Progenitor cell of endocrine pancreas (in vitro differentiated cells): ENCODE data around the gene YPEL2. TPM values are rescaled to one million over a fixed set of nuclear protein-coding genes. Genes with fewer than 3 reads are reported as not detected.

Experiments used
- DNase-seq: peaks from one replicate; pipeline ENCODE4 v3.0.0; 2021; ENCODE audit warnings: low spot score; ENCODE audit not compliant: unreplicated experiment
- H3K27ac Mint-ChIP-seq: 2 replicates; pipeline ENCODE4 v1.8.0; 2021; ENCODE audit warnings: mild to moderate bottlenecking, moderate library complexity, mixed read lengths
- H3K27me3 Mint-ChIP-seq: 2 replicates; pipeline ENCODE4 v1.8.0; 2021; ENCODE audit warnings: mixed read lengths
- H3K36me3 Mint-ChIP-seq: 2 replicates; pipeline ENCODE4 v1.8.0; 2022; ENCODE audit warnings: mixed read lengths; ENCODE audit not compliant: insufficient read depth
- H3K4me1 Mint-ChIP-seq: 2 replicates; pipeline ENCODE4 v1.8.0; 2021; ENCODE audit warnings: low read depth, mixed read lengths
- H3K4me3 Mint-ChIP-seq: 2 replicates; pipeline ENCODE4 v1.8.0; 2021; ENCODE audit warnings: low read depth, mild to moderate bottlenecking, moderate library complexity, mixed read lengths
- H3K9me3 Mint-ChIP-seq: 2 replicates; pipeline ENCODE4 v1.8.0; 2021; ENCODE audit warnings: low read depth, mixed read lengths
- total RNA-seq: library from RNA; stranded (reverse); gene quantifications from 2 replicates; pipeline ENCODE4 v1.2.1, GENCODE V29; 2021
- TF ChIP-seq, protein P1 (sequence below): fragments of 200-600 bp; sonication (generic); IDR thresholded peaks from one replicate; pipeline ENCODE4 v1.5.0; 2021; ENCODE audit warnings: antibody characterized with exemption, mild to moderate bottlenecking; ENCODE audit not compliant: unreplicated experiment

YPEL2 gene
- total RNA-seq, 1 donor from 2014 or later: 39.9 TPM

- H3K4me1 Mint-ChIP-seq: peaks cover 26% of the 10 kb centered on the region
- TF ChIP-seq, protein P1, sequence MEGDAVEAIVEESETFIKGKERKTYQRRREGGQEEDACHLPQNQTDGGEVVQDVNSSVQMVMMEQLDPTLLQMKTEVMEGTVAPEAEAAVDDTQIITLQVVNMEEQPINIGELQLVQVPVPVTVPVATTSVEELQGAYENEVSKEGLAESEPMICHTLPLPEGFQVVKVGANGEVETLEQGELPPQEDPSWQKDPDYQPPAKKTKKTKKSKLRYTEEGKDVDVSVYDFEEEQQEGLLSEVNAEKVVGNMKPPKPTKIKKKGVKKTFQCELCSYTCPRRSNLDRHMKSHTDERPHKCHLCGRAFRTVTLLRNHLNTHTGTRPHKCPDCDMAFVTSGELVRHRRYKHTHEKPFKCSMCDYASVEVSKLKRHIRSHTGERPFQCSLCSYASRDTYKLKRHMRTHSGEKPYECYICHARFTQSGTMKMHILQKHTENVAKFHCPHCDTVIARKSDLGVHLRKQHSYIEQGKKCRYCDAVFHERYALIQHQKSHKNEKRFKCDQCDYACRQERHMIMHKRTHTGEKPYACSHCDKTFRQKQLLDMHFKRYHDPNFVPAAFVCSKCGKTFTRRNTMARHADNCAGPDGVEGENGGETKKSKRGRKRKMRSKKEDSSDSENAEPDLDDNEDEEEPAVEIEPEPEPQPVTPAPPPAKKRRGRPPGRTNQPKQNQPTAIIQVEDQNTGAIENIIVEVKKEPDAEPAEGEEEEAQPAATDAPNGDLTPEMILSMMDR: no peak
- H3K27ac Mint-ChIP-seq: no peak overlapping the region
These were observed 91.8 kb downstream of the YPEL2 start for GRCh38 chr17:59423137-59423724.

DNA sequence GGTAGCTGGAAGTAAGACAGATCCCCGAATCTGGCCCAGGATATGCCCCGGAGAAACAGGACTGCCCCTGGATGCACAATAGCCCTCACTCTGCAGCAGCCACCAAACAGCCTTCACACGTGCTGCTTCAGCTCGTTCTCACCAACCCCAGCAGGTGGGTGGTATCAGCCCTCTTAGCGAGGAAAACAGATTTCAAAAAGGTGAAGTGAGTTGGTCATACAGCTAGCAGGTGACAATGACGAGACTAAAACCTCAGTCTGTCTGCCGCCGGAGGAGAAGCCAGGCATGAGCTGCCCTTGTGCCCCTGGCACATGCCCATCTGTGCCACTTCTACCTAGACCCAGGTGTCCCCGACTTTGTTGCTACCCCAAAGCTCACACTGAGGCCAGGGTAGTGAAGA is 92.4 kb downstream of the YPEL2 start:
- Mint-ChIP-seq H3K4me3 (no peak overlapping the region), H3K27me3 (no peaks in the 10 kb centered on the region), H3K4me1 (peaks cover 23% of the 10 kb centered on the region), H3K27ac (no peak overlapping the region), H3K9me3 (no peaks in the 10 kb centered on the region), H3K36me3 (no peaks in the 10 kb centered on the region)
- DNase-seq: no peak
- TF ChIP-seq, protein P1: no peak

More at GRCh38 chr17:59423137-59423724, 91.8 kb downstream of the YPEL2 start:
- H3K9me3 Mint-ChIP-seq: no peaks in the 10 kb centered on the region
- no peaks in the 10 kb centered on the region for H3K27me3 Mint-ChIP-seq
- DNase-seq: no peak
- H3K4me3 Mint-ChIP-seq: no peak overlapping the region
- no peaks in the 10 kb centered on the region for H3K36me3 Mint-ChIP-seq

DNA sequence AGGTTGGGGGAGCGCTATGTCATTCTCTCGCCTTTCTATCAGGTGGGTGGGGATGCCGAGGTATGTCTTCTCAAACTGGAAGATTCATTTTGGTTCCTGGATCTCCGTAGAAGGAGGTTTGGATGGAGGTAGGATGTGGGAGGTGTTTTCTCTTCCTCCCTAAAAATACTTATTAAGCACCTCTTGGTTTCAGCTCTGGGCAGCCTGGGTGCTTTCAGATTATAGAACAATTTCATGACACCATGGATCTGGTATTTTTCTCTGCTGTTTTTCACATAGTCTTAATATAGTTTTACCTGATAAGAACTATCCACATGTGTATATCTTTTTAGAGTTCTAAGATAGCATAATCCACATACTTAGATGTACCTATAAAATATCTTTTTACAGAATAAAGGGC is 92.9 kb downstream of the YPEL2 start:
- no peak overlapping the region for H3K27ac Mint-ChIP-seq
- no peaks in the 10 kb centered on the region for H3K36me3 Mint-ChIP-seq
- no peak overlapping the region for H3K4me3 Mint-ChIP-seq
- TF ChIP-seq, protein P1: no peak
- H3K27me3 Mint-ChIP-seq: no peaks in the 10 kb centered on the region
- H3K4me1 Mint-ChIP-seq: peaks cover 25% of the 10 kb centered on the region
- H3K9me3 Mint-ChIP-seq: no peaks in the 10 kb centered on the region
- no peak for DNase-seq

GRCh38 chr17:59425085-59425931 is 93.9 kb downstream of the YPEL2 start:
- Mint-ChIP-seq H3K9me3 (no peaks in the 10 kb centered on the region), H3K36me3 (no peaks in the 10 kb centered on the region), H3K27ac (peak overlapping the region; percentile 29), H3K4me3 (no peak overlapping the region), H3K27me3 (no peaks in the 10 kb centered on the region), H3K4me1 (peaks cover 31% of the 10 kb centered on the region)
- DNase-seq: no peak
- TF ChIP-seq, protein P1: no peak

GRCh38 chr17:59426031-59426430 is 94.6 kb downstream of the YPEL2 start:
- no peak for DNase-seq
- Mint-ChIP-seq H3K4me3 (no peak overlapping the region), H3K4me1 (peaks cover 30% of the 10 kb centered on the region), H3K9me3 (no peaks in the 10 kb centered on the region), H3K36me3 (no peaks in the 10 kb centered on the region), H3K27me3 (no peaks in the 10 kb centered on the region), H3K27ac (no peak overlapping the region)
- TF ChIP-seq, protein P1: no peak
